ENCODE data around the gene PKD2.

Gene PKD2

DNA sequence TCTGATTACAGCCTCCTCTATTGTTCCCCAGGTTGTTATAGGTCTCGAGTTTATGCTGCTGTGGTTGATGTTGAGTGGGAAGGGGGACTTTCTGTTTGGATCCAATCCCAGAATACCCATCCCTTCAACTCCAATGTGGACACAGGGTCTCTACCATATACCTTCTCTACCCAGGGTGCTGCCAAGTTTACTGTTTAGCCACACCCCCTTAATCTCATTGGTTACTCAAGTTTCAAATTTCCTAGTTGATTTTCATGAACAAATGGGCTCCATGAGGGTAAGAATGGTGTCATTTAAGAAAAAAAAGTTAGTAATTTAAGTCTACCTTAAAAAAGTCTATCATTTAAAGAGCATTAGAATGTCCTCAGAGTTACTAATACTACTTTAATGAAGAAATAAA lies 35.6 kb upstream of the PKD2 start:
- TF ChIP-seq CTCF (IDR thresholded peaks at IDR 0.05), result no peak

- peak; percentile 90 for TF ChIP-seq CTCF (IDR thresholded peaks at IDR 0.05)
Measured at GRCh38 chr4:87973283-87974169, 33.9 kb upstream of the PKD2 start.

- TF ChIP-seq CTCF (IDR thresholded peaks at IDR 0.05), result no peak
Measured at GRCh38 chr4:87974856-87975462, 32.5 kb upstream of the PKD2 start.

DNA sequence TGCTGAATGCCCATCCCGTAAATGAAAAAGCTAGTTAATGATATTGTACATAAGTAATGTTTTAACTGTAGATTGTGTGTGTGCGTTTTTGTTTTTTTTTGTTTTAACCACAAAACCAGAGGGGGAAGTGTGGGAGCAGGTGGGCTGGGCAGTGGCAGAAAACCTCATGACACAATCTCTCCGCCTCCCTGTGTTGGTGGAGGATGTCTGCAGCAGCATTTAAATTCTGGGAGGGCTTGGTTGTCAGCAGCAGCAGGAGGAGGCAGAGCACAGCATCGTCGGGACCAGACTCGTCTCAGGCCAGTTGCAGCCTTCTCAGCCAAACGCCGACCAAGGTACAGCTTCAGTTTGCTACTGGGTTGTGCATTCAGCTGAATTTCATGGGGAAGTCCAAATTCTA lies 32.0 kb upstream of the PKD2 start, which contains the start of gene SPP1:
TSS of gene SPP1 (plus strand) at position 249 of the 400 bp plus-strand sequence. CDS start 1,182 bp downstream, outside the sequence.
- TF ChIP-seq CTCF (IDR thresholded peaks at IDR 0.05), result no peak

DNA sequence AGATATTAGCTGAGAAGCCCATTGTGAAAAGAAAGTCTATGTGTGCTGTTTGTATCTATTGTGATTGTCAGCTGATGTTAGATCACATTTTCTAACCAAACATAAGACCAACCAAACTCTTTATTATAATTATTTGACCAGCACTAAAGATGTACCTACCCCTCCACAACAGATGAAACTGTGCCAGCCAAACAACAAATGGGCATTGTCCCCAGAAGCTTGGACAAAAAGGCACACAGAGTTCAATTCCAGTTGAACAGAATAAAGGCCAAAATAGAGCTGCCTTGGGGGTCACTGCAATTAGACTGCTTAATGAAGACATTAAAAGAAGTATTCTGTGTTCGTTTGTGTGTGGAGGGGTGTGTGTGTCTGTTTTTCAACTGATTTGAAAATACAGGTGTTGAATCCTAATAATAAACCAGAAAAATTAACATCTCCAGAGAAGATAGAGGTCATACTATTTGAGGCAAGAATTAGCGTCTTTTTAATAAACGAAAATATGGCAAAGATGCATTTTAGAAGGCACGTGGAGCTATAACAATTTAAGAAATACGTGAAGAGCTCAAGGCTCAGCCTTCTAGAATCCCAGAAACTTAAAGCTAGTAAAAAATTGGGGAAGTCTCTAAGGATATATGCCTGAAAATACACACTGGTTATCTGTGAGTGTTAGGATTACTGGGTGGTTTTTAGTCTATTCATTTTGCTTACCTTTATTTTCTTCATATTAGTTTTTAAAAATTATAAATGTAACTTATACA lies 29.7 kb upstream of the PKD2 start:
- TF ChIP-seq CTCF (IDR thresholded peaks at IDR 0.05), result no peak

- no peak for TF ChIP-seq CTCF (IDR thresholded peaks at IDR 0.05)
Measured at GRCh38 chr4:87978681-87979080, 28.8 kb upstream of the PKD2 start.

DNA sequence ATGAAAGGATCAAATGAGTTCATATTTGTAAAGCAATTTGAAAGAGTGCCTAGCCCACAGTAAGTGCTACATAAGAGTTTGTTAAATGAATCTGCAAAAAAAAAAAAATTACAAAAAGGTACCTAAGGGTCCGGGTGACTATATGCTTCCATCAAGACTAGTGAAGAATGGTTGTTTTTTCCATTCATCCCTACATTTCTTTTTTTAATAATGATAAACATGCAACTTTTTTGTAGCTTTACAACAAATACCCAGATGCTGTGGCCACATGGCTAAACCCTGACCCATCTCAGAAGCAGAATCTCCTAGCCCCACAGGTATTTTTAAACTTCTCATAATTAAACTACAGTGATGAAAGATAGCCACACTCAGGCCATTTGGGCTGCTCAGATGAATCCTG lies 27.6 kb upstream of the PKD2 start:
- TF ChIP-seq CTCF (IDR thresholded peaks at IDR 0.05), result no peak
